Sigmoid colon (tissue), 3 donors: ENCODE data around the gene TDRD9.

Source experiments
- POLR2A ChIP-seq, 2 donors: fragments of 450-650 bp; IDR thresholded peaks; one replicate each; pipeline ENCODE4 v1.6.1; 2016; ENCODE audit warnings: antibody characterized with exemption in 2 of 2, mild to moderate bottlenecking in 2 of 2, moderate library complexity in 2 of 2
- TF ChIP-seq, protein P1 (sequence below), 4 experiments: fragments of 450-650 bp in 3 of 4; fragments of 200-600 bp in 1 of 4; IDR thresholded peaks; one replicate each; pipeline ENCODE4 v1.5.1; 2016 to 2019; ENCODE audit warnings: antibody characterized with exemption in 4 of 4, mild to moderate bottlenecking in 3 of 4, moderate library complexity in 2 of 4

DNA sequence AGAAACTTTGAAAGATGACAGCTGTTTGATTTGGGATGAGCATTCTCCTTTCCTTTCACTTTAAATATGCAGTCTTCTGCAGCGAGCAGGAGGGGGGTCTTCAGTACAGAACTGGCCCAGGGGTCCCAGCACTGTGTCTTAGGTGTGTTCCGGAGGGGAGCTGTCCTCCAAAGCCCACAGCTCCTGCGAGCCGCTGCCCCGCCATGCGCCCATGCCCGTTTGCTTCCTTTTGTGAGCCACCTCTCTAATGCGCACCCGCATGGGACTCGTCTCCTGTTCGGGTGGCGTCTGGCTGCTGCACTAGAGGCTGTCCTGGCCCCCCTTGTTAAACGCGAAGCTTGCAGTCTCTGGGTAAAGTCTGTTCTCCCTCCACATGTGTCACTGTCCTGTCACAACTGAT is 108.8 kb downstream of the TDRD9 start:
- no peak for TF ChIP-seq POLR2A (IDR thresholded peaks at IDR 0.05)
- TF ChIP-seq, protein P1, sequence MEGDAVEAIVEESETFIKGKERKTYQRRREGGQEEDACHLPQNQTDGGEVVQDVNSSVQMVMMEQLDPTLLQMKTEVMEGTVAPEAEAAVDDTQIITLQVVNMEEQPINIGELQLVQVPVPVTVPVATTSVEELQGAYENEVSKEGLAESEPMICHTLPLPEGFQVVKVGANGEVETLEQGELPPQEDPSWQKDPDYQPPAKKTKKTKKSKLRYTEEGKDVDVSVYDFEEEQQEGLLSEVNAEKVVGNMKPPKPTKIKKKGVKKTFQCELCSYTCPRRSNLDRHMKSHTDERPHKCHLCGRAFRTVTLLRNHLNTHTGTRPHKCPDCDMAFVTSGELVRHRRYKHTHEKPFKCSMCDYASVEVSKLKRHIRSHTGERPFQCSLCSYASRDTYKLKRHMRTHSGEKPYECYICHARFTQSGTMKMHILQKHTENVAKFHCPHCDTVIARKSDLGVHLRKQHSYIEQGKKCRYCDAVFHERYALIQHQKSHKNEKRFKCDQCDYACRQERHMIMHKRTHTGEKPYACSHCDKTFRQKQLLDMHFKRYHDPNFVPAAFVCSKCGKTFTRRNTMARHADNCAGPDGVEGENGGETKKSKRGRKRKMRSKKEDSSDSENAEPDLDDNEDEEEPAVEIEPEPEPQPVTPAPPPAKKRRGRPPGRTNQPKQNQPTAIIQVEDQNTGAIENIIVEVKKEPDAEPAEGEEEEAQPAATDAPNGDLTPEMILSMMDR (IDR thresholded peaks at IDR 0.05): no peak
